Measurements from ENCODE around the gene MRPL37.
"Not testable (repeated sequence)": the region's sequence is repeated elsewhere in the genome, so short reads cannot be mapped to it uniquely, and the experiment has no call there.

Gene MRPL37

DNA sequence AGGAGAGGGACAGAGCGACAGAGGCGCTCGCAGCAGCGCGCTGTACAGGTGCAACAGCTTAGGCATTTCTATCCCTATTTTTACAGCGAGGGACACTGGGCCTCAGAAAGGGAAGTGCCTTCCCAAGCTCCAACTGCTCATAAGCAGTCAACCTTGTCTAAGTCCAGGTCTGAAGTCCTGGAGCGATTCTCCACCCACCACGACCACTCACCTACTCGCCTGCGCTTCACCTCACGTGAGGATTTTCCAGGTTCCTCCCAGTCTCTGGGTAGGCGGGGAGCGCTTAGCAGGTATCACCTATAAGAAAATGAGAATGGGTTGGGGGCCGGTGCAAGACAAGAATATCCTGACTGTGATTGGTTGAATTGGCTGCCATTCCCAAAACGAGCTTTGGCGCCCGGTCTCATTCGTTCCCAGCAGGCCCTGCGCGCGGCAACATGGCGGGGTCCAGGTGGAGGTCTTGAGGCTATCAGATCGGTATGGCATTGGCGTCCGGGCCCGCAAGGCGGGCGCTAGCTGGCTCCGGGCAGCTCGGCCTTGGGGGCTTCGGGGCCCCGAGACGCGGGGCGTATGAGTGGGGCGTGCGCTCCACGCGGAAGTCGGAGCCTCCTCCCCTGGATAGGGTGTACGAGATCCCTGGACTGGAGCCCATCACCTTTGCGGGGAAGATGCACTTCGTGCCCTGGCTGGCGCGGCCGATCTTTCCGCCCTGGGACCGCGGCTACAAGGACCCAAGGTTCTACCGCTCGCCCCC, at the start of gene MRPL37, which contains the start of gene CYB5RL:
Gene MRPL37, plus strand, starts transcription at position 403 of the 754 bp plus-strand sequence. Its CDS starts 77 bp downstream, at position 480.
Gene CYB5RL, minus strand, starts transcription at position 266 of the 754 bp plus-strand sequence. CDS start 4,414 bp downstream, outside the sequence.
- DNase-seq (ENCODE audit: low read depth) = peak; percentile 92
- peak within 1 kb of the TSS; percentile 95 for H3K4me3 ChIP-seq (ENCODE audit: low read depth, low read length)

DNA sequence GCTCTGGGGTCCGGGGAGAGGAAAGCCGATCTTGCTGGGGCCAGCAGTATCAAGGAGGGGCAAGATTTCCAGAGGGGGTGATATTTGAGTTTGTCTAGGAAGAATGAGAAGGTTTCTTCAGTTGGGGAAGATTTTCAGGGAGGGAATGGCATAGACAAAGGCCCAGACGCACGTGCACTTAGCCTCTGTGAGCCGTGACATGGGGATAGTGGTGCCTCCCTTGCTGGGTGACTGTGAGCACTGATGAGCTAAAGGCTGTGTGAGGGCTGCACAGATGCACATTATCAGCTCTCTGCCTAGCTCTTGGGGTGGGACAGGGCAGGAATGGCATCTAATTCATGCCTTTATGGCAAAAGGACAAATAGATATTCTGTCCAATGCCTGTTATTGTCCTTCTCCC, 49.0 kb upstream of the MRPL37 start:
- H3K4me3 ChIP-seq (ENCODE audit: low read depth, low read length) = no peak overlapping the region
- no peak for DNase-seq (ENCODE audit: low read depth)

DNA sequence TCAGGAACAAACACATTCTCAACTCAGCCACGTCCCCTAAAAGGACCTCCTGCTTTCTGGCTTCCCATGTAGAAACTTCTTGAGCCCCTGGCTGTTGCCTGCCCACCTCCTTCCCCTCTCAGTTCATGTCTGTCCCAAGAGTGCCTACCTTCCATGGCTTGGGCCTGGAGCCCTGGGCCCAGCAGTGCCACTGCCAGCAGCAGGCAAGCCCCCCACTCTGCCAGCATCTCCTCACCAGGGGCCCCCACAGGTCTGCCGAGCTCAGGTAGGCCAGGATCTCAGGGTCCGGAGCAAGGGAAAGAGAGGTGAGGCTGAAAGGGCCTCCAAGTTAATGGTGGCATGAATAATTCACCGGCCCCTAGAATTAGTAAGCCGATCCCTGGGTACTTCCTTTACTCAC, 47.3 kb upstream of the MRPL37 start, which contains the start of gene CDCP2:
Gene CDCP2, minus strand, starts transcription at position 305 of the 400 bp plus-strand sequence. Its CDS starts 78 bp downstream, at position 227.
- H3K4me3 ChIP-seq (ENCODE audit: low read depth, low read length) = no peak within 1 kb of the TSS
- no peak for DNase-seq (ENCODE audit: low read depth)

DNA sequence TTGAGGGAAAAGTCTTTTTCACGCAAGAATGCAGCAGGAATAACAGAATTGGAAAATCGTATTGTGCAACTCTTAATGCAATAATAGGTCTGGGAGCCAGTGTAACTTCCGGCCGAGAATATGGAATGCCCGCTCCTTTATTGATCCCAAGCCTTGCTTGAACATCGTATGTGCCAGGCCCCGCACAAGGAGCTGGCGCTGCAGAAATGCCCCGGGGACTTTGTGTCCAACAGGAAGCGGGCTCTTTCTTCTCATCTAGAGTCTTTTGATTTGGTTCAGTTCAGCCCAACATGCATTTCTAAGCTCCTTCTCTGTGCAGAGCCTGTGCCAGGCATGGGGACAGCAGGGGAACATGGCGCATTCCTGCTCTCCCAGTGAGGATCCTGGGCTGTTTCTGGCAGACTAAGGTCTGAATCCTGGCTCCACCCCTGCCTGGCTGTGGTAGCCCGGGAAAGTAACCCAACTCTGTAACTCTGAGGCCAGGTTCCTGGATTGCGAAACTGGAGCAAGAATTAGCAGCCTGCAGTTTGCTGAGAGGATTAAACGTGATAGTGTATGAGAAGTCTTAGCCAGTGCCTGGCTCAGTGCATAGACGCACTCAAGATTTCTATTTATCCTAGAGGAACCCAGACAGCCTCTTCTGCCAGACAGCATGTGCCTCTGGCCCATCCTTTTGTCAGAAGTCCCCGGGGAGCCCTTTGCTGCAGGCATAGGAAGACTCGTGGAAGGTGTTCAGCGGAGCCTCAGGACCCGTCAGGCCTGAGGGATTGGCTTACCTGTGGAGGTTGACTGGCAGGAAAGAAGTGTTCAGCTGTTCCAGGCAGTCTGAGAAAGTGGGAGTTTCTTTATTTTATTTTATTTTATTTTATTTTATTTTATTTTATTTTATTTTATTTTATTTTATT, 46.2 kb upstream of the MRPL37 start:
- peak; percentile 47 for DNase-seq (ENCODE audit: low read depth)
- H3K4me3 ChIP-seq (ENCODE audit: low read depth, low read length) = no peak overlapping the region

DNA sequence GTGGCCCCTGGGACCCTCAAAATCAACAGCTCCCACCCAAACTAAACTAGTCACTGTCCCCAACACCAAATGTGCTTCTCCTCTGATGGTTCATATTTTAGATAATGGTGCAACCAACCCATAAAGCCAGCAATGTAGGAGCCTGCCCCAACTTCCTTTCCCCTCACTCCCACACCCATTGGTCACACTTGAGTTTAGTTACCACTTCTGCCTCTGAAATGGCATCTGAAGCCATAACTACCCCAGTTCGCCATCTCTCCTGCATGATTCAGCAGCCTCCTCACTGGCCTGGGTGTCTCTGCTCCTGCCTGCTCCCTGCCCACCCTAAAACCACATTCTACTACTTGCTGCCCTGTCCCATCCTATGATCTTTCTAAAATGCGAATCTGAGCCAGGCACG, 43.8 kb upstream of the MRPL37 start:
- H3K4me3 ChIP-seq (ENCODE audit: low read depth, low read length) = no peak overlapping the region
- no peak for DNase-seq (ENCODE audit: low read depth)

DNA sequence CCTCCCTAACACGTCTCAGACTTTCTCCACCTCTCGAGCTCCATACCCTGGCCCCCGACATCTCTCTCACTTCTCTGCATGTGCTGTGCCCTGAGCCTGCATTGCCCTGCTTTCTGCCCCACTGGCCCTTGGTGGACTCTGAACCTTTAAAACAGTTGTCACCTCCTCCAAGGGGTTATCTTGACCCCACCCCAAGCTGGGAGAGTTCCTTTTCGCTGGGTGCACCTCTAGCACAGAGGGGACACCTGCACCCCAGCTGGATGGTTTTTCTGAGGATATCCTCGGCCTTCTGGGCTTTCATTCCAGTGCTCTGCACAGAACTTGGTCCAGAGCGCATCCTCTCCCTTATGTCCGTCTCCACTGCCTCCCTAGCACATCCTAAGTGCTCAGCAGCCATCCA, 43.0 kb upstream of the MRPL37 start:
- no peak for DNase-seq (ENCODE audit: low read depth)
- no peak overlapping the region for H3K4me3 ChIP-seq (ENCODE audit: low read depth, low read length)

- H3K4me3 ChIP-seq (ENCODE audit: low read depth, low read length) = no peak overlapping the region
- DNase-seq (ENCODE audit: low read depth) = no peak
These were observed 42.6 kb upstream of the MRPL37 start for GRCh38 chr1:54157401-54157800.

GRCh38 chr1:54158071-54158470, 41.9 kb upstream of the MRPL37 start:
- DNase-seq (ENCODE audit: low read depth) = no peak
- no peak overlapping the region for H3K4me3 ChIP-seq (ENCODE audit: low read depth, low read length)

GRCh38 chr1:54159733-54160316, 40.1 kb upstream of the MRPL37 start:
- H3K4me3 ChIP-seq (ENCODE audit: low read depth, low read length) = no peak overlapping the region
- no peak for DNase-seq (ENCODE audit: low read depth)

GRCh38 chr1:54160351-54160750, 39.6 kb upstream of the MRPL37 start:
- no peak overlapping the region for H3K4me3 ChIP-seq (ENCODE audit: low read depth, low read length)
- no peak for DNase-seq (ENCODE audit: low read depth)

DNA sequence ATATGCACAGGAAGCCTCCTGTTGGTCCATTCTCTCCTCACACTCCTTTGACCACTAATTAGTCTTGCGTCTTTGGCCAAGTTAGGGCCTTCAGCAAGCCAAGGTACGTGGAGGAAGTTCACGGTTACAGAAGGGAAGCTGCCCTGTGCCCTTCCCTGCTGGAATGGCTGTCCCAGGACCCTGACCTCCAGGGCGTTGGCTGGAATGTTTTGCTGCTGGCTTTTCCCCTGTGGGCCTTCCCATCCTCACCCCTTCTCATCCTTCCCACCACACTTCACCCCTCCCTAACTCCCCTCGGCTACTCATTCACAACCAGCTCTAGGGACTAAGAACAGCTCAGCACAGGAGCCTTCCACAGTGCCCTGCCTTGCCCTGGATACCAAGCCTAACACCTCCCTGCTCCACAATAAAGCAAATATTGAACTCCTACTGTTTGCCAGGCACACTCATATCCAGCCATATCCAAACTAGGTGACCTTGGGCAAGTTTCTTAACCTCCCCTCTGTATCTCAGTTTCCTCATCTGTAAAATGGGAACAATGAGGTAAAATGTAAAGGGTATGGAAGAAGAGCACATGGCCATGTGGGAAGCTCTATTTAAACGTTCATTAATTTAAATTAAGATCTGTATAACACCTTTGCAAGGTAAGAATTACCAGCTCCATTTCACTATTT, 38.3 kb upstream of the MRPL37 start:
- no peak overlapping the region for H3K4me3 ChIP-seq (ENCODE audit: low read depth, low read length)
- no peak for DNase-seq (ENCODE audit: low read depth)

GRCh38 chr1:54163051-54163450, 36.9 kb upstream of the MRPL37 start:
- no peak for DNase-seq (ENCODE audit: low read depth)
- H3K4me3 ChIP-seq (ENCODE audit: low read depth, low read length) = no peak overlapping the region

DNA sequence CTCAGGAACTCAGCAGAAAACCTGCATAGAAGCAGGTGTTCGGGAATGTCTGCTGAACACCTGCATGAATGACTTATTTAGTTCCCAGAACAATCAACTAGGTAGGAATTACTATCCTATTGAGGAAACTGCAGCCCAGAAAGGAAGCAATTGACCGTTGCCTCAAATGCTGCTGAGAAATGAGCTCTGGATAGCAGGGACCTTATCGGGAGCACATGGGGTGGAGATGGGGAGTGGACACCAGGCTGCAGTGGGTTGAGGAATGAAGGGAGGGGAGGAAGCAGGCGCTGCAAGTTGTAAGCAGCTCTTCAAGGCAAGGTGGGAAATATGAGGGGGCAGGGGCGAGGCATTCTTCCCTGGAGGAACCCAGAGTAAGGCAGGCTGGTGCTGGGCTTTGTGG, 36.4 kb upstream of the MRPL37 start:
- no peak overlapping the region for H3K4me3 ChIP-seq (ENCODE audit: low read depth, low read length)
- DNase-seq (ENCODE audit: low read depth) = no peak

DNA sequence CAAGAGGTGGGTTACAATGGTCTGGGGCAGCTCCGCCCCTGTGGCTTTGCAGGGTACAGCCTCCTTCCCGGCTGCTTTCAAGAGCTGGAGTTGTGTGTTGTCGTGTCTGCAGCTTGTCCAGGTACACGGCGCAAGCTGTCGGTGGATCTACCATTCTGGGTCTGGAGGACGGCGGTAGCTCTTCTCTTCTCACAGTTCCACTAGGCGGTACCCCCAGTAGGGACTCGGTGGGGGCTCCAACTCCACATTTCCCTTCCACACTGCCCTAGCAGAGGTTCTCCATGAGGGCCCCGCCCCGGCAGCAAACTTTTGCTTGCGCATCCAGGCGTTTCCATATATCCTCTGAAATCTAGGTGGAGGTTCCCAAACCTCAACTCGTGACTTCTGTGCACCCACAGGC, 34.8 kb upstream of the MRPL37 start:
- DNase-seq (ENCODE audit: low read depth) = no peak
- no peak overlapping the region for H3K4me3 ChIP-seq (ENCODE audit: low read depth, low read length)

DNA sequence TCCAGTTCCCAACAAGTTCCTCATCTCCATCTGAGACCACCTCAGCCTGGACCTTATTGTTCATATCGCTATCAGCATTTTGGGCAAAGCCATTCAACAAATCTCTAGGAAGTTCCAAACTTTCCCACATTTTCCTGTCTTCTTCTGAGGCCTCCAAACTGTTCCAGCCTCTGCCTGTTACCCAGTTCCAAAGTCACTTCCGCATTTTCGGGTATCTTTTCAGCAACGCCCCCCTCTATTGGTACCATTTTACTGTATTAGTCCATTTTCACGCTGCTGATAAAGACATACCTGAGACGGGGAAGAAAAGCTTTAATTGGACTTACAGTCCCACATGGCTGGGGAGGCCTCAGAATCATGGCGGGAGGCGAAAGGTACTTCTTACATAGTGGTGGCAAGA, 33.6 kb upstream of the MRPL37 start:
- H3K4me3 ChIP-seq (ENCODE audit: low read depth, low read length); DNase-seq (ENCODE audit: low read depth): not testable (repeated sequence)

- DNase-seq (ENCODE audit: low read depth) = no peak
- H3K4me3 ChIP-seq (ENCODE audit: low read depth, low read length) = no peak overlapping the region
These were observed 32.4 kb upstream of the MRPL37 start for GRCh38 chr1:54167422-54168139.

DNA sequence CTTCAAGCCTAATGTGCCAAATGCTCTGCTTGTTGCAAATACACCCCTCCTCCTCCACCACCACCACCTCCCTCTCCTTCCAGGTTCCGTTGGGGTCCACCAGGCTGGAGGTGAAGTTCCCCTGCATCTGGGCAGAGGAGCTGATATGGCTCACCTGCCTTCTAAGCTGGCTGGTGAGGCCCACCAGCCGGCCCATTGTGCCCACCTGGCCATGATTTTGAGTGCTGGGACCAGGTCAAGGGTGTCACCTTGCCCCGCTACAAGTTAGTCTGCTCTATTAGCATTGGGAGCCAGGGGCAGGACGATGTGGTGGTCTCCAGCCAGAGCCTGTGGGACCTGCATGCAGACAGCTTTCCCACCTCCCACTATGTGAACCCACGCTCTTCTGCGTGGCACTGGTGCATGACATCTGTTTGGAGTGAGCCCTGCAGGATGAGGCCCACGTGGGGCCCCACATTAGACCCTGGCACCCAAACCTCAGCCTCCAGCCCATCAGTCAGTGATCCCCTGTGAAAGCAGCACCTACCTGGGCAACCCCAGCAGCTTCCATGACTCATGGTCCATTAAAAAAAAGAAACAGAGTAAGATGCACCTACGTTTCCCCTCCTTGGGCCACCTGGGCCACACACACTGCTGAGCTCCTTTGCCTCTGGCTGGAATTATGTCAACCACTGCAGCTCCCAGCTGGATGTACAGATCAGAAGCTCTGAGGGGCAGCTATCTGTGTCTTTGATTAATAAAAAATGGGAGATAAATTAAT, 31.6 kb upstream of the MRPL37 start:
- DNase-seq (ENCODE audit: low read depth) = no peak
- H3K4me3 ChIP-seq (ENCODE audit: low read depth, low read length) = no peak overlapping the region

- DNase-seq (ENCODE audit: low read depth) = no peak
These were observed 30.9 kb upstream of the MRPL37 start for GRCh38 chr1:54169068-54169467.

More at GRCh38 chr1:54169068-54169467, 30.9 kb upstream of the MRPL37 start:
- no peak overlapping the region for H3K4me3 ChIP-seq (ENCODE audit: low read depth, low read length)

All from skeletal muscle cell (primary cell).